Activated CD4-positive, alpha-beta T cell treated with anti-CD3 and anti-CD28 coated beads, Interleukin-2, amount 50 U/mL, for 16 hours (primary cell): ENCODE results near the gene ABHD16B.
"Not testable (repeated sequence)": the region's sequence is repeated elsewhere in the genome, so short reads cannot be mapped to it uniquely, and the experiment has no call there.

Experiments
- DNase-seq: peaks from one replicate; pipeline ENCODE4 v3.0.0-alpha.2; 2020

Gene ABHD16B

GRCh38 chr20:63835021-63835858 lies 26.1 kb upstream of the ABHD16B start:
- no peak for DNase-seq

- DNase-seq = no peak
Observed at GRCh38 chr20:63836458-63837344, 24.6 kb upstream of the ABHD16B start.

- no peak for DNase-seq
Observed at GRCh38 chr20:63837479-63837878, 23.8 kb upstream of the ABHD16B start.

GRCh38 chr20:63839620-63840019 lies 21.7 kb upstream of the ABHD16B start:
- no peak for DNase-seq

- DNase-seq = no peak
Observed at GRCh38 chr20:63840405-63840828, 20.9 kb upstream of the ABHD16B start.

GRCh38 chr20:63842258-63842657 lies 19.0 kb upstream of the ABHD16B start:
- DNase-seq = no peak

GRCh38 chr20:63843222-63843621 lies 18.1 kb upstream of the ABHD16B start:
- no peak for DNase-seq

- DNase-seq = no peak
Observed at GRCh38 chr20:63843778-63844177, 17.5 kb upstream of the ABHD16B start.

- DNase-seq = no peak
Observed at GRCh38 chr20:63844511-63844991, 16.7 kb upstream of the ABHD16B start.

- no peak for DNase-seq
Observed at GRCh38 chr20:63846128-63846771, 15.0 kb upstream of the ABHD16B start.

GRCh38 chr20:63846888-63847236 lies 14.4 kb upstream of the ABHD16B start:
- no peak for DNase-seq

- DNase-seq = no peak
Observed at GRCh38 chr20:63847237-63848002, 13.9 kb upstream of the ABHD16B start.

- DNase-seq = no peak
Observed at GRCh38 chr20:63848003-63848911, 13.0 kb upstream of the ABHD16B start.

GRCh38 chr20:63850689-63851547 lies 10.4 kb upstream of the ABHD16B start:
- DNase-seq = peak; percentile 34

- not testable (repeated sequence) for DNase-seq
Observed at GRCh38 chr20:63851548-63851943, 9.8 kb upstream of the ABHD16B start.

- DNase-seq = not testable (repeated sequence)
Observed at GRCh38 chr20:63853733-63854068, 7.6 kb upstream of the ABHD16B start.

GRCh38 chr20:63854069-63854765 lies 7.1 kb upstream of the ABHD16B start:
- DNase-seq = no peak

- DNase-seq = no peak
Observed at GRCh38 chr20:63854766-63855362, 6.4 kb upstream of the ABHD16B start.

- no peak for DNase-seq
Observed at GRCh38 chr20:63855363-63856097, 5.8 kb upstream of the ABHD16B start.
